HG03432 (cell line): ENCODE results near the gene COL7A1.
"Not testable (repeated sequence)": the region's sequence is repeated elsewhere in the genome, so short reads cannot be mapped to it uniquely, and the experiment has no call there.

Experiments
- ATAC-seq: cut with Tn5 transposase; IDR thresholded peaks from one replicate; pipeline ENCODE4 v1.9.1; 2021; ENCODE audit warnings: mild to moderate bottlenecking, moderate library complexity; ENCODE audit not compliant: unreplicated experiment

COL7A1 gene

GRCh38 chr3:48565186-48565585 lies 29.9 kb downstream of the COL7A1 start:
- no peak for ATAC-seq

DNA sequence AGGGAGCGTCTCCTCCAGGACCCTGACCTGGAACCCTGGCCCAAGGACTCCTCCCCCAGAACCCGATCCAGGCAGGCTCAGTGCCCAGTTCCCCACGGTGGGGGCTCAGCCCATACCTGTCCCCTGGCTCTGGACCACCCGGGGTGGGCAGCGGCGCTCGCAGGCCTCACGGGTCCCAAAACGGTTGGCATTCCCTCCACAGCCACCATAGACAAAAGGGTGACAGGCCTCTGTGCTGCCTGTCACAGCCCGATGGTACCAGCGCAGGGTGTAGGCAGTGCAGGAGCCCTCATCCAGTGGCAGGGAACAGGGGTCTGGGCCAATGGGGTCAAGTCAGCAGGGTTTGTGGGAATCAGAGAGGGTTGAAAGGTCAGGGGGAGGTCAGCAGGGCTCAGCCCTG lies 30.5 kb downstream of the COL7A1 start:
- ATAC-seq: no peak

- ATAC-seq: no peak
These were observed 31.1 kb downstream of the COL7A1 start for GRCh38 chr3:48564022-48564421.

DNA sequence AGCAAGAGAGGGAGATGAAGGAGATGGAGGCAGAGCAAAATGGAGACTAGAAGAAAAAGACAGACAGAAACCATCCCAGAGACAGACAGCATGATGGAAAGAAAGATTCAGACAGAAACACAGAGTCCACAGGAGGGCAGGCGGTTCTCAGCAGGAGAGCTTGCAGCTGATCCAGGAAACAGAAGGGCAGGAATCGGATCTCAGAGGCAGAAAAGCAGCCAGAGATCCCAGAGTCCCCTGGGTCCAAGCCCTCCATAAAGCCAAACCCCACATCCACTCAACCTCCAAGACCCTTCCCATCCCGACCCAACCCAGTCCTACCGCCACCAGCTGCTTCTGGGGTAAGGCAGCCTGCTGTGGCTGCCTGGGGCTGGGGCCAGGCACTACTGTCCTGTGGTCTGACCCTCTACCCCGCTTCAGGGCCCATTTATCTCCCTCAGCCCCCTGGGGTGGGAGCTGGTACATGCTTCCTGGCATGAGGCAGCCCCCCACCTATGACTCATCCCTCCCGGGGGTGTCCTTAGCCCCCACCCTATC lies 31.7 kb downstream of the COL7A1 start, which contains the start of gene UCN2:
TSS of gene UCN2 (minus strand) at position 400 of the 537 bp plus-strand sequence. CDS start 657 bp downstream, outside the sequence.
- ATAC-seq: no peak

DNA sequence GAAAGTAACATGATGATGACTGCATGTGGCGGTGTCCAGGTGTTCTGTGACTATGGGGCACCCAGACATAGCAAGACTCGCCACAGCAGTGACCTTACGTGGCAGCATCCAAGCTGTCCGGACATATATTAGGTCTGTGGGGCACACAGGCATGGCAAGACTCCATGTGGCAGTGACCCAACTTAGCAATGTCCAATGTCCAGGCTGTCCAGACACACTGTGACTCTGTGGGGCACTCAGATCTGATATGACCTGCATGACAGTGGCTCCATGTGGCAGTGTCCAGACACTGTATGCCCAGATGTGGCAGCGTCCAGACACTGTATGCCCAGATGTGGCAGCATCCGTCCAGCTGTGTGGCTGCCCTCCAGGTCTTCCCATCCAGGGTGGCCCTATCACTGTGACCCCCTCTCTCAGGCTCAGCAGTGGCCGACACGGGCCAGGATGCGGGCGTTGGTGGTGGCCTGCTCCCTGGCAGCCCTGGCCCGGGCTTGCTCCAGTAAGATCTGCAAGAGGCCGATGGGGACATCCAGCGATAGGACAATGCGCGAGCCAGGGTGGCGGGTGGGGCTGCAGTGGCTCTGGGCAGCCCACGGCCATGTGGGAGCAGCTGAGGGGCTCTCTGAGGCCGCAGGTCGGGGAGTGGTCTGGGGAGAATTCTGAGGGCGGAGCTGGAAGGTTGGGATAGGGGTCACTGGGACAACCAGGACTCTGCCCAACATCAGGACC lies 32.6 kb downstream of the COL7A1 start:
- ATAC-seq: no peak

GRCh38 chr3:48561045-48561736 lies 33.9 kb downstream of the COL7A1 start:
- ATAC-seq: no peak

GRCh38 chr3:48560648-48561018 lies 34.5 kb downstream of the COL7A1 start:
- no peak for ATAC-seq

DNA sequence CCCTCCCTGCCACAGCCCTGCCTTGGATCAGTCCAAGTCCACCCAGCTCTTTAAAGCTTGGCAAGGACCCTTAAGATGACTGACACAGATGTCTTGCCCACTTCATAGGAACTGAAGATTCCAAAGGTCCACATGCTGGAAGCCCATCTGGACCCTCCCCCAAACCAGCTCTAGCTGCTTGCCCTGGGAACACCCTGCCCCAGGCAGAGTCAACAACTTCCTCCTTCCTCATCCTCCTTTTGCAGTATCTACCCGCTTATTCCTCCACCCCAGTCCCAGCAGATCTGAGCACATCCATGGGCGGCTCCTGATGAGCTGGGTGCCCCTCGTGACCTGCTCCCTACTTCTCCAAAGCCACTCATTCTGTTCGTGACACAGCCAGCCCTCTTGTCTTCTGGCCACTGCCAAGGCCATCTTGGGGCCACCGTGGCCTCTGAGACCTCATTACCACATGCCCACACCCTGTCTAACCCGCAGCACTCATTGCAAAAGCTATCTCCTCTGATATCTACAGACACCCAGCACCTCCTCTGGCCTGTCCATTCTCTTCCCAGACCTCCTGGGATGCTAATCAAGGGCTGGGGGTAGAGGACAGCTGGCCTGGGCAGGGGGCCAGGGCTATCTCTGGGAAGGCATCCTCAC lies 36.5 kb downstream of the COL7A1 start:
- ATAC-seq: no peak

DNA sequence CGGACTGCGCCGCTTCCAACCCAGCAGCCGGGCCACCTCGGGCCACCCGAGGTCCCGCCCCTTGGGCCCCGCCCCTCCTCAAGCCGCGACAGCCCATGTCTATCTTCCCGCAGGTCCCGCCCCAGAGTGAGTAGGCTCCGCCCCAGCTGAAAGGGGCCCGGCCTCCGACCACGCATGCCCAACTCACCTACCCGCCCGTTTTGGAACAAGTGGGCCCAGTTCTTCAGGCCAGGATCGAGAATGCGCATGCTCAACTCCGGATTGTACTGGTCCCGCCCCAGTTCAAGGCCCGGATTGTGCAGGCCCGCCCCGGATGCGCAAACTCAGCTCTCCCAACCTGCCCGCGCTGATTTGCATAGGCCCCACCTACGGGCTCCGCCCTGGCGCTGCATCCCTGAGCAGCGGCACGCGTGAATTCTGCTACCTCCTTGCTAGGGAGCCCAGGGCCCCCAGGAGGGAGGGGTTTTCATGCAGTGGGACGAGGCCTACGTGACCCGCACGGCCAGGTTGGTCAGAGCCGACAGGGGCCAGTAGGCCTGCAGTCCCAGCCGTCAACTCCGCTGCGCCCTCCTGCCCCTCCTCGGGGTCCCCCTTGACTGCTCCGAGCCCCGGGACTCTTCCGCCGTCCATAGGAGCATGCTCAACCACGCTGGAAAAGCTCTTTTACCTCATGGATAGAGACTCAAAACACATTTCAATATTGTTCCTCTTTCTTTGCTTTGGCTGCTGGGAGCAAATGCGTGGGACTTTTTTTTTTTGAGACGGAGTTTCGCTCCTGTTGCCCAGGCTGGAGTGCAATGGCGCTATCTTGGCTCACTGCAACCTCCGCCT lies 38.1 kb downstream of the COL7A1 start, which contains the start of gene PFKFB4:
TSS of gene PFKFB4 (minus strand) at position 8 of the 831 bp plus-strand sequence. CDS start 26 bp downstream, outside the sequence.
- ATAC-seq: peak; percentile 90

- no peak for ATAC-seq
These were observed 39.0 kb downstream of the COL7A1 start for GRCh38 chr3:48555949-48556795.

DNA sequence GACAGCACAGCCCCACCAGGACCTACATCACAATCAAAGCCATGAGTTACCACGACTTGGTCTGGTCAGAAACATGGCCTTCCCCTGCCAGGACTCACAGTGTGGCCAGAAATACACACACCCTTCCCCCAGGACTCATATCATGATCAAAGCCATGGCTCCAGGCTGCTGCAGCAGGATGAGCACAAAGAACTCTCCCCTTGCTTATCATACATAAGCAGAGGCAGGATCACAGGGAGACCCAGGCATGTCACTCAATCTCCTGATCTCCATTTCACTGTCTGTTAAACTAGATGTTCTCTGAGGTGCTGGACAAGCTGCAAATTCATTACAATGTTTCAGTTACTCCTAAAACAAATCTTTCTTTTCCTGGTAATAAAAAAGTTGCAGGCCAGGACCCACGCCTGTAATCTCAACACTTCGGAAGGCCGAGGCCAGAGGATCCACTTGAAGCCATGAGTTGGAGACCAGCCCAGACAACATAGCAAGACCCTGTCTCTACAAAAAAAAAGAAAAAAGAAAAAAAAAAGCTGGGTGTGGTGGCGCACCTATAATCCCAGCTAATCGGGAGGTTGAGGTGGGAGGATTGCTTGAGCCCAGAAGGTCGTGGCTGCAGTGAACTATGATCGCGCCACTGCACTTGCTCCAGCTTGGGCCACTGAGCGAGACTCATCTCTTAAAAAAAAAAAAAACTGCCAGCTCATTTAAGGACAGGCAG lies 39.7 kb downstream of the COL7A1 start:
- ATAC-seq: no peak

DNA sequence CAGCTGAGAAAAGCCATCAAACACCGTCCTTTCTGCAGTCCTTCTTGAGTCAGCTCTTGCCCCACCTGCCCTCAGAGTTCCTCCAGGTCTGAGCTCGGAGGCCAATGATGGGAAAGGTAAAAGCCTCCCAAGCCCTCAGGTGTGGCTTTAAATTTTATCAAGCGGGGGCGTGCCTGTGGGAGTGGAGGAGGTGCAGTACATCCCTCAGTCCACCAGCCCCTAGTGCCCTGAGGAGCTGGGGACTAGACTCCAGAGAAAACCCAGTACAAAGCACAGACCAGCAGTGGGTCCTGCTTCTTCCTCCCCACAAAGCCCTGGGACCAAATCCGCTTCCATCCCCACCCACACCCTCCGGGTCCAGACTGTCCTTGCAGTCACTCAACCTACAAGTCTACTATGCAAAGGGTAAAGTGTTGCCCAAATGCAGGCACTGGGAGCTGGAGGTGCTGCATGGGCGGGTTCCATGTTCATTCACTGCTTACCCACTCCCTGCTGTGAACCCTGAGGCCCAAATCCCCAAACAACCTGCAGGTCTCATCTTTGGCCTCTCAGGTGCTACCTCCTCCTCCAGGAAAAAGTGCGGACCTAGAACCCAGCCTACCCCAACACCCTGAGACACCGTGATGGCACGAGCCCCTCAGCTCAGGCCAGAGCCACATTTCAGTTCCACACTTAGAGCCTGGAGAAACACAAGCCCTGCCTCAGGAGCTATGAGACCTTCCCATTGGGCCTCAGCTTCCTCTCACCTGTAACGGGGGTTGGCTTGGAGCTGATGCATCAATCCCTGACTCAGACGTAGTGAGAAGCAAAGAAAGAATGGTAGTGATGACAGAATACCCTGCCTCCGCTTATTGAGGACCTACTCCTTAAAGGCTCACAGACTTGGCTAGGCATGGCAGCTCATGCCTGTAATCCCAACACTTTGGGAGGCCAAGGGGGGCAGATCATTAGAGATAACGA lies 41.0 kb downstream of the COL7A1 start:
- ATAC-seq: no peak

- no peak for ATAC-seq
These were observed 41.8 kb downstream of the COL7A1 start for GRCh38 chr3:48553361-48553760.

DNA sequence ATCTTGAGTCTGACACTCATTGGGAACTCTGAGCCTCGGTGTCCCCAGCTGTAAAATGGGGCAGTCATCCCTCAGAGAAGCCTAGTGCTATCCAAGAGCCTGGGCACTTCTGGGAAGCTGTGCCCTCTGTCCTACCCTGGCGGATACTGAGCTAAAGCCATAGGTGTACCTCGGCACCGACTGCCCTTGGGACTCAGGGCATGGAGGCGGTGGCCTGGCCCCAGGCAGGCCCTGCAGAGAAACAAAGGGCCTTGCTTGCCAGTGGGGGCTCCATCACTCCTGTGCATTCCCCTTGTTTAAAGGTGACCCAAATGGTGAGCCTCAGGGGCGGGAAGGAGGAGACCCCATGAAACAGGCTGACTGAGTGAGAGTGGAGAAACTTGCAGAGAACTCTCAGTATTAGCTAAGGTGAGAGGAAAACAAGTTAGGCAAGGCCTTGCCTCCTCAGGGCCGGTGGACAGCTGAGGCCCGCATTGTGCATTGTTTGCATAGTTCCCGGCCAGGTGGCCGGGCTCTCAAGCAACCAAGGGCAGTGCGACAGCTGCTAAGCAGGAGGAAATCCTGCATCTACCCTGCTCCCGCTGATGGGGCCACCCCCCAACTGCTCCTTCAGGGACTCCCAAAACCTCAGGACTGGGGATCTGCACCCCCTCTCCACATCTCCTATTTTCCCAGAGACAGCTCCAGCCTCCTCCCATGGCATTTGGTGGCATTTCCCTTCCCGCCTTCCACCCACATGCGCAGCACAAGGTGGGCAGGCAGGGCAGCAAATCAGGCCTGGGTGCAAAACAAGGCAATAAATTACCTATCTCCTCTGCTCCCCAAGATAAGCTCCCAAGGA lies 42.8 kb downstream of the COL7A1 start:
- no peak for ATAC-seq

- not testable (repeated sequence) for ATAC-seq
These were observed 43.5 kb downstream of the COL7A1 start for GRCh38 chr3:48551651-48552050.

DNA sequence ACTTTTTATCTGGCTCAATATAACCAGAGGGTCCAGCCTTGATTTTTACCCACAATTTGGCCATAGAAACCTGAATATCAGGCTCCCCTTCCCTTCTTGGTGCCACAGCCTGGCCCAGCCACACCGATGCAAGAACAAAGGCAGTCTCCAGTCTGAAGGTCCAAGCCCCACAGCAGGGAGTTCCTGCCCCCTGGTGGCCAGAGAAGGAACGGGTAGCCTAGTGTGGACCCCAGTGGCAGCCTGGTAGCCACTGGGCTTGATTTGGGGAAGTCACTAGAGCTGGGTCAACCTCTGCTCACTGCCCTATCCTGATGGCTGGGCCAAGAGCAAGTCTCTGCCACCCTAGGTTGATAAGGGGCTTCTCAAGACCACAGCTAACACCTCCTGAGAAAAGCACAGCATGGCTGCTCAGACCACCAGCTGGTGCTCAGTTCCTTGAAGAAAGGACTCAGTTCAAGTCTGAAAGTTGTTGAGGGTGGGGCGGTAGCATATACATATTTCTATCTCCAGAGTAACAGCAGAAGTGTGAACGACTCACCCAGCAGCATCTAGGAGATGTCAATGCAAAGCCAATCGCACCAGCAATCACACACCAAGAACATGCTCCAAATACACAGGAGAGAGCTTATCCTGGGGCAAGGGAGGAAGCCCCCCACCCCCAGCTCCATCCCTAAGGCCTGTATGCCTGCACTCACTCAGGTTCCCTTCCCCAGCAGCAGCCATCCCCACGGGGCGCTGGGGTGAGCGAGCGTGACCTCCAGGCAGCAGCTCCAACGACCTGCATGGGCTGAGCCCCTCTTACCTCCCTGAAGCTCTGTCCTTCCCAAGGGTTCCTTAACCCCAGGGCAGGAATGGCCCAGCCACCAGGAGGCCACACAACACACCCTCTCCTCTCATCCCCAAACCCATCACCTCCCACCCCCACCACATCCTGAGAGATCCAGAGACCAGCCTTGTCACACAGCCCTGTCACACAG lies 46.1 kb downstream of the COL7A1 start:
- ATAC-seq: no peak
